HG02884 (cell line): Measurements from ENCODE around the gene OR2C3.
"Not testable (repeated sequence)": the region's sequence is repeated elsewhere in the genome, so short reads cannot be mapped to it uniquely, and the experiment has no call there.

Experiments
- ATAC-seq: cut with Tn5 transposase; IDR thresholded peaks from one replicate; pipeline ENCODE4 v1.9.1; 2021; ENCODE audit warnings: mild to moderate bottlenecking, moderate library complexity; ENCODE audit not compliant: unreplicated experiment

The OR2C3 gene

GRCh38 chr1:247536340-247536739, at the start of gene OR2C3:
OR2C3 (minus strand) TSS chr1:247536440; CDS start chr1:247532511, 3,929 bp downstream.
- no peak for ATAC-seq

- no peak for ATAC-seq
These were observed 42.8 kb upstream of the OR2C3 start for GRCh38 chr1:247578946-247579460.

- no peak for ATAC-seq
These were observed 40.3 kb upstream of the OR2C3 start for GRCh38 chr1:247576514-247576913.

- ATAC-seq: no peak
These were observed 38.4 kb upstream of the OR2C3 start for GRCh38 chr1:247574664-247575063.

GRCh38 chr1:247574236-247574635, 38.0 kb upstream of the OR2C3 start:
- no peak for ATAC-seq

GRCh38 chr1:247562198-247562597, 26.0 kb upstream of the OR2C3 start:
- ATAC-seq: no peak

GRCh38 chr1:247561711-247562110, 25.5 kb upstream of the OR2C3 start:
- no peak for ATAC-seq

GRCh38 chr1:247557926-247558674, 21.9 kb upstream of the OR2C3 start:
- no peak for ATAC-seq

GRCh38 chr1:247552231-247552630, 16.0 kb upstream of the OR2C3 start:
- ATAC-seq: no peak

GRCh38 chr1:247551721-247552120, 15.5 kb upstream of the OR2C3 start:
- no peak for ATAC-seq

GRCh38 chr1:247548769-247549182, 12.5 kb upstream of the OR2C3 start, which contains the start of gene GCSAML:
GCSAML (plus strand) TSS chr1:247549134; CDS start chr1:247549192, 58 bp downstream.
- no peak for ATAC-seq

GRCh38 chr1:247548092-247548491, 11.9 kb upstream of the OR2C3 start:
- ATAC-seq: no peak

- ATAC-seq: no peak
These were observed 6.6 kb upstream of the OR2C3 start for GRCh38 chr1:247542811-247543210.

- ATAC-seq: no peak
These were observed 4.3 kb upstream of the OR2C3 start for GRCh38 chr1:247540581-247540980.

GRCh38 chr1:247539215-247539614, 3.0 kb upstream of the OR2C3 start:
- no peak for ATAC-seq

GRCh38 chr1:247538561-247538960, 2.3 kb upstream of the OR2C3 start:
- no peak for ATAC-seq

- no peak for ATAC-seq
These were observed 838 bp downstream of the OR2C3 start for GRCh38 chr1:247535402-247535801.

- no peak for ATAC-seq
These were observed 4.3 kb downstream of the OR2C3 start for GRCh38 chr1:247531937-247532336.

GRCh38 chr1:247530785-247531184, 5.5 kb downstream of the OR2C3 start:
- ATAC-seq: no peak

- no peak for ATAC-seq
These were observed 6.4 kb downstream of the OR2C3 start for GRCh38 chr1:247529771-247530355.

- no peak for ATAC-seq
These were observed 7.3 kb downstream of the OR2C3 start for GRCh38 chr1:247528812-247529474.

GRCh38 chr1:247521886-247522285, 14.4 kb downstream of the OR2C3 start:
- ATAC-seq: not testable (repeated sequence)
